Upper lobe of left lung (tissue), 4 donors: Measurements from ENCODE around the gene CSNK2A2.

Experiments used
- POLR2A ChIP-seq, 4 donors: fragments of 450-650 bp; IDR thresholded peaks; one replicate each; pipeline ENCODE4 v1.5.1; 2016 to 2017; ENCODE audit warnings: antibody characterized with exemption in 4 of 4, mild to moderate bottlenecking in 2 of 4
- POLR2AphosphoS5 ChIP-seq, 2 donors: sonication (generic); formaldehyde crosslinking; IDR thresholded peaks; one replicate each; pipeline ENCODE4 v1.5.1; 2017; ENCODE audit warnings: antibody characterized with exemption in 2 of 2
- TF ChIP-seq, protein P1 (sequence below), 6 experiments: fragments of 450-650 bp in 4 of 6; fragments of 200-600 bp in 2 of 6; sonication (generic) in 2 of 6; IDR thresholded peaks; one replicate each; pipeline ENCODE4 v1.5.1; 2016 to 2019; ENCODE audit warnings: antibody characterized with exemption in 6 of 6

DNA sequence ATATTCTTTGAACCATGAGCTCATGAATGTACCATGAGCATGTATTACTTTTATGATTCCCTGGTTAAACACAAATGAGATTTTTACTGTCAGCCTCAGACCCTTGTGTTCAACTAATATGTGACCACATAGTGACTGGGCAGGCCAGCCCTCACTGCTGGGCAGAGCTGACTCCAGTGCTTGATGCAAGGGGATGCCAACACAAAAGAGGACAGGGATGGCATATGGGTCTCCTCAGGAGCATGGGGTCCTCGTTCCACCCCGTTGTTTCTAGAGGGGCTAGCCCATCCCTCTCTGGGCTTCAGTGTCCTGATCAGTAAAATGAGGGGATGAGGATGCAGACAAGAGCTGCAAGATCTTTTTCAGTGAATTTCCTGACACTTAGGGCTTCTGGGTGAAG lies 88.0 kb downstream of the CSNK2A2 start:
- no peak for TF ChIP-seq POLR2A (IDR thresholded peaks at IDR 0.05)
- TF ChIP-seq, protein P1, sequence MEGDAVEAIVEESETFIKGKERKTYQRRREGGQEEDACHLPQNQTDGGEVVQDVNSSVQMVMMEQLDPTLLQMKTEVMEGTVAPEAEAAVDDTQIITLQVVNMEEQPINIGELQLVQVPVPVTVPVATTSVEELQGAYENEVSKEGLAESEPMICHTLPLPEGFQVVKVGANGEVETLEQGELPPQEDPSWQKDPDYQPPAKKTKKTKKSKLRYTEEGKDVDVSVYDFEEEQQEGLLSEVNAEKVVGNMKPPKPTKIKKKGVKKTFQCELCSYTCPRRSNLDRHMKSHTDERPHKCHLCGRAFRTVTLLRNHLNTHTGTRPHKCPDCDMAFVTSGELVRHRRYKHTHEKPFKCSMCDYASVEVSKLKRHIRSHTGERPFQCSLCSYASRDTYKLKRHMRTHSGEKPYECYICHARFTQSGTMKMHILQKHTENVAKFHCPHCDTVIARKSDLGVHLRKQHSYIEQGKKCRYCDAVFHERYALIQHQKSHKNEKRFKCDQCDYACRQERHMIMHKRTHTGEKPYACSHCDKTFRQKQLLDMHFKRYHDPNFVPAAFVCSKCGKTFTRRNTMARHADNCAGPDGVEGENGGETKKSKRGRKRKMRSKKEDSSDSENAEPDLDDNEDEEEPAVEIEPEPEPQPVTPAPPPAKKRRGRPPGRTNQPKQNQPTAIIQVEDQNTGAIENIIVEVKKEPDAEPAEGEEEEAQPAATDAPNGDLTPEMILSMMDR (IDR thresholded peaks at IDR 0.05), result no peak
- TF ChIP-seq POLR2AphosphoS5 (IDR thresholded peaks at IDR 0.05), result no peak
